Mesenteric fat pad (tissue), 1 donor: ENCODE results near the gene GCAT. TPM values are rescaled to one million over a fixed set of nuclear protein-coding genes. Genes with fewer than 3 reads are reported as not detected.

Experiments used
- DNase-seq: peaks from one replicate; pipeline ENCODE4 v3.0.0-alpha.2; 2020; ENCODE audit warnings: low spot score
- long read RNA-seq: library from polyadenylated mRNA; unstranded; transcript quantifications from one replicate; pipeline ENCODE4 v2.0.0, GENCODE V29; 2020
- total RNA-seq: library from RNA; stranded (reverse); fragmentation: NEBNext Ultra II Directional; extraction: Animal tissue kit (Norgen Biotek cat#: 25700); gene quantifications from one replicate; pipeline ENCODE4 v1.2.1, GENCODE V29; 2021
- donor health status: DM: yes; HTN: yes; CAD: no.

GCAT gene
- 4.3 TPM for total RNA-seq
- long read RNA-seq, transcript GCAT-201 (9 exons, 1,497 nt) = major isoform, 23 of 31 reads
- long read RNA-seq, partial matches to known transcripts = 3 of 31 reads
- long read RNA-seq, other reads (novel, unspliced or antisense) = 5 of 31 reads

GRCh38 chr22:37807410-37808293 lies at the start of gene GCAT:
TSS of gene GCAT (plus strand) at chr22:37807934. CDS start at chr22:37807968, 34 bp downstream.
- peak; percentile 98 for DNase-seq

GRCh38 chr22:37758694-37759093 lies 49.0 kb upstream of the GCAT start:
- no peak for DNase-seq

- DNase-seq = no peak
Measured at GRCh38 chr22:37759281-37759680, 48.5 kb upstream of the GCAT start.

GRCh38 chr22:37760152-37760551 lies 47.6 kb upstream of the GCAT start:
- DNase-seq = no peak

GRCh38 chr22:37762389-37762836 lies 45.3 kb upstream of the GCAT start:
- DNase-seq = no peak

- no peak for DNase-seq
Measured at GRCh38 chr22:37763012-37763411, 44.7 kb upstream of the GCAT start.

GRCh38 chr22:37763652-37764051 lies 44.1 kb upstream of the GCAT start:
- no peak for DNase-seq

GRCh38 chr22:37764622-37765021 lies 43.1 kb upstream of the GCAT start:
- DNase-seq = no peak

GRCh38 chr22:37765498-37765897 lies 42.2 kb upstream of the GCAT start:
- no peak for DNase-seq

GRCh38 chr22:37765953-37766576 lies 41.7 kb upstream of the GCAT start:
- DNase-seq = no peak

- DNase-seq = no peak
Measured at GRCh38 chr22:37768273-37768672, 39.5 kb upstream of the GCAT start.

- no peak for DNase-seq
Measured at GRCh38 chr22:37769056-37769455, 38.7 kb upstream of the GCAT start.

GRCh38 chr22:37771081-37771480 lies 36.7 kb upstream of the GCAT start:
- DNase-seq = no peak

- no peak for DNase-seq
Measured at GRCh38 chr22:37771702-37772427, 35.9 kb upstream of the GCAT start.

- no peak for DNase-seq
Measured at GRCh38 chr22:37774728-37775127, 33.0 kb upstream of the GCAT start.

GRCh38 chr22:37775785-37776638 lies 31.7 kb upstream of the GCAT start:
- DNase-seq = no peak

- no peak for DNase-seq
Measured at GRCh38 chr22:37776639-37777005, 31.1 kb upstream of the GCAT start.

- no peak for DNase-seq
Measured at GRCh38 chr22:37777122-37777687, 30.5 kb upstream of the GCAT start.

- DNase-seq = no peak
Measured at GRCh38 chr22:37778370-37779009, 29.2 kb upstream of the GCAT start.
